ENCODE data around the gene ZNF135. TPM values are rescaled to one million over a fixed set of nuclear protein-coding genes. Genes with fewer than 3 reads are reported as not detected.

The ZNF135 gene
- total and polyA plus RNA-seq, 4 donors: 2.2 to 13.5 (median 3.5) TPM

DNA sequence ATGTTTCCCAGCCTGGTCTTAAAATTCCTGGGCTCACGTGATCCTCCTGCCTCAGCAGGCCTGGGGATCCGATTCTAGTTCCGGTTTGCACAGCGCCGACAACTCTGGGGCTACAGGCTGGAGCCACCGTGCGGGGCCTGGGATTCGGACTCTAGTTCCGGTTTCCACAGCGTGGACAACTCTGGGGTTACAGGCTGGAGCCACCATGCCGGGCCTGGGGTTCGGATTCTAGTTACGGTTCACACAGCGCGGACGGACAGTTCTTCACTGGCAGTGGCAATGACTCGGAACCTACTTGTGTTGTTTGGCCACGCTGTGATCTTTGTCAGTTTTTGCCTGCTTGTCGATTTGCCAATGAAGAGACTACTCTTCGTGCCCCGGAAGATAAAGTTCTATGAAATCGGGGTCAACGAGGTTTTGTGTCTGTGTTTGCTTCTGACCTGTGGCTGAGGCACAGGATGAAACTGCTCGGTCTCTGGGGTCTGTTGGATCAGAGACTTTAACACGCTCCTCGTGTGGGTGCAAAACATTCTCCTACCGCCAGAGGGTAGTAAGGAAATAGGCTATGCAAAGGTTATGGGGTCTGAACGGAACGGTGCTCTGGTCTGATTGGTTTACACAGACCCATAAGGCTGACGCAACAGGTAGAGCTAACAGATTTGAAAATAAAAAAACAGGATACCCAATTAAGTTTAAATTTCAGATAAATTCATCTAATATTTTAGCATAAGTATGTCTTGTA lies 37.4 kb upstream of the ZNF135 start:
- DNase-seq (peak; percentile 81 to 92 (median 90)), ATAC-seq (ENCODE audit: insufficient read depth, low FRiP score) (no peak)
- Histone ChIP-seq H3K4me3 (no peak overlapping the region), H3K27me3 (ENCODE audit: control insufficient read depth in 3 of 3, insufficient read depth in 3 of 3, low read length in 2 of 3) (no peaks in the 10 kb centered on the region), H3K36me3 (ENCODE audit: control insufficient read depth in 4 of 4, insufficient read depth in 4 of 4, low read length in 4 of 4) (no peaks in the 10 kb centered on the region), H3K4me1 (ENCODE audit: control insufficient read depth in 5 of 5, insufficient read depth in 5 of 5, low read length in 5 of 5) (peaks cover 0 to 2% (median 0%) of the 10 kb centered on the region in 5 donors), H3K9ac (ENCODE audit: insufficient read depth in 1 of 2, low read length in 2 of 2) (no peak overlapping the region), H3K9me3 (ENCODE audit: control insufficient read depth in 4 of 4, insufficient read depth in 3 of 4, low read length in 3 of 4) (peaks cover 0 to 53% (median 0%) of the 10 kb centered on the region in 4 donors), H3K27ac (ENCODE audit: low read depth in 1 of 2, low read length in 1 of 2) (no peak overlapping the region)
- TF ChIP-seq, protein P1, sequence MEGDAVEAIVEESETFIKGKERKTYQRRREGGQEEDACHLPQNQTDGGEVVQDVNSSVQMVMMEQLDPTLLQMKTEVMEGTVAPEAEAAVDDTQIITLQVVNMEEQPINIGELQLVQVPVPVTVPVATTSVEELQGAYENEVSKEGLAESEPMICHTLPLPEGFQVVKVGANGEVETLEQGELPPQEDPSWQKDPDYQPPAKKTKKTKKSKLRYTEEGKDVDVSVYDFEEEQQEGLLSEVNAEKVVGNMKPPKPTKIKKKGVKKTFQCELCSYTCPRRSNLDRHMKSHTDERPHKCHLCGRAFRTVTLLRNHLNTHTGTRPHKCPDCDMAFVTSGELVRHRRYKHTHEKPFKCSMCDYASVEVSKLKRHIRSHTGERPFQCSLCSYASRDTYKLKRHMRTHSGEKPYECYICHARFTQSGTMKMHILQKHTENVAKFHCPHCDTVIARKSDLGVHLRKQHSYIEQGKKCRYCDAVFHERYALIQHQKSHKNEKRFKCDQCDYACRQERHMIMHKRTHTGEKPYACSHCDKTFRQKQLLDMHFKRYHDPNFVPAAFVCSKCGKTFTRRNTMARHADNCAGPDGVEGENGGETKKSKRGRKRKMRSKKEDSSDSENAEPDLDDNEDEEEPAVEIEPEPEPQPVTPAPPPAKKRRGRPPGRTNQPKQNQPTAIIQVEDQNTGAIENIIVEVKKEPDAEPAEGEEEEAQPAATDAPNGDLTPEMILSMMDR (IDR thresholded peaks at IDR 0.05; ENCODE audit: control extremely low read depth, extremely low read depth): peak; percentile 67
- 54 to 56% methylated on average over 30 of the region's 30 CpGs for WGBS, 2 donors

DNA sequence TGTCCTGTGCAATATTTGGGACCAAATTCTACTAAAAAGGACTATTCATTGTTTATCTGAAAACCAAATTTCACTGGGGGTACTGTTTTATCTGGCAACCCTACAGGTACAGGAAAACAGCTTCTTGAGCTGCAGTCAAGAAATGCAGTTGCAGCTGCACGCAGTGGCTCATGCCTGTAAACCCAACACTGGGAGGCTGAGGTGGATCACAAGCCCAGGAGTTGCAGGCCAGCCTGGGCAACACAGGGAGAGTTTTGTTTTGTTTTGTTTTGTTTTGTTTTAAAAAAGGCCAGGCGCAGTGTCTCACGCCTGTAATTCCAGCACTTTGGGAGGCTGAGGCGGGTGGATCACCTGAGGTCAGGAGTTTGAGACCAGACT lies 36.8 kb upstream of the ZNF135 start:
- WGBS, 2 donors: 72 to 77% methylated on average over 4 of the region's 4 CpGs
- Histone ChIP-seq H3K4me1 (ENCODE audit: control insufficient read depth in 5 of 5, insufficient read depth in 5 of 5, low read length in 5 of 5) (peaks cover 0 to 2% (median 0%) of the 10 kb centered on the region in 5 donors), H3K9me3 (ENCODE audit: control insufficient read depth in 4 of 4, insufficient read depth in 3 of 4, low read length in 3 of 4) (peaks cover 0 to 48% (median 0%) of the 10 kb centered on the region in 4 donors), H3K4me3 (no peak overlapping the region), H3K9ac (ENCODE audit: insufficient read depth in 1 of 2, low read length in 2 of 2) (no peak overlapping the region), H3K36me3 (ENCODE audit: control insufficient read depth in 4 of 4, insufficient read depth in 4 of 4, low read length in 4 of 4) (no peaks in the 10 kb centered on the region), H3K27ac (ENCODE audit: low read depth in 1 of 2, low read length in 1 of 2) (no peak overlapping the region), H3K27me3 (ENCODE audit: control insufficient read depth in 3 of 3, insufficient read depth in 3 of 3, low read length in 2 of 3) (no peaks in the 10 kb centered on the region)
- ATAC-seq (ENCODE audit: insufficient read depth, low FRiP score) (no peak), DNase-seq (no peak)
- TF ChIP-seq, protein P1 (IDR thresholded peaks at IDR 0.05; ENCODE audit: control extremely low read depth, extremely low read depth): no peak

DNA sequence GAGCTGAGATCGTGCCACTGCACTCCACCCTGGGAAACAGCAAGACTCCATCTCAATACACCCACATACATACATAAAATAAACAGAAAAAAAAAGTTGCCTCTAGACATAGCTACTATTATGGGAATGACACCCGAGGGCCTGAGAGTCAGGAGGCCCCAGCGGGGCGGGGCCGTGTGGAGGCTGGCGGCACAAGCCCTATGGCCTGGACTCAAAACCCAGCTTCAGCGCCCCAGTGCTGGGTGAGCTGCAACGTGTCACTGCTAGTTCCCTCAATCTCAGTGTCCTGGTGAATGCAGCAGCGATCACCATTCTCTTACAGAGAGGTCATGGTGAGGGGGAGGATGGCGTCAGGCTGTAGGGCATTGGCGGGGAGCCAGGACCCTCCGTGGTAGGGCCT lies 34.4 kb upstream of the ZNF135 start:
- no peak overlapping the region for H3K9ac ChIP-seq (ENCODE audit: insufficient read depth in 1 of 2, low read length in 2 of 2)

More for the DNA sequence above, 34.4 kb upstream of the ZNF135 start:
- H3K9me3 ChIP-seq (ENCODE audit: control insufficient read depth in 4 of 4, insufficient read depth in 3 of 4, low read length in 3 of 4): peaks cover 0 to 50% (median 0%) of the 10 kb centered on the region in 4 donors
- TF ChIP-seq, protein P1 (IDR thresholded peaks at IDR 0.05; ENCODE audit: control extremely low read depth, extremely low read depth): no peak
- no peaks in the 10 kb centered on the region for H3K36me3 ChIP-seq (ENCODE audit: control insufficient read depth in 4 of 4, insufficient read depth in 4 of 4, low read length in 4 of 4)
- H3K4me3 ChIP-seq: no peak overlapping the region
- no peak for DNase-seq
- H3K27ac ChIP-seq (ENCODE audit: low read depth in 1 of 2, low read length in 1 of 2): no peak overlapping the region
- no peak for ATAC-seq (ENCODE audit: insufficient read depth, low FRiP score)
- 87 to 93% methylated on average over 12 of the region's 12 CpGs for WGBS, 2 donors
- H3K4me1 ChIP-seq (ENCODE audit: control insufficient read depth in 5 of 5, insufficient read depth in 5 of 5, low read length in 5 of 5): peaks cover 0 to 2% (median 0%) of the 10 kb centered on the region in 5 donors
- no peaks in the 10 kb centered on the region for H3K27me3 ChIP-seq (ENCODE audit: control insufficient read depth in 3 of 3, insufficient read depth in 3 of 3, low read length in 2 of 3)
